Measurements from ENCODE around the gene STAB1. TPM values are rescaled to one million over a fixed set of nuclear protein-coding genes. Genes with fewer than 3 reads are reported as not detected.

STAB1 gene
- total and polyA plus RNA-seq, 2 of the 8 experiments (the other 6 are each of a cell fraction or from before 2014, with no cell fraction given), result 1.0 to 1.9 TPM

- no peak for TF ChIP-seq CHD7 (IDR thresholded peaks at IDR 0.05; ENCODE audit: insufficient replicate concordance, low read length)
- TF ChIP-seq TBP (IDR thresholded peaks at IDR 0.05; ENCODE audit: low read depth, low read length), result no peak
- TF ChIP-seq PHF8 (conservative IDR thresholded peaks at IDR 0.05; ENCODE audit: low read depth, low read length), result no peak
- no peak for TF ChIP-seq CTCF (IDR thresholded peaks at IDR 0.05; ENCODE audit: control extremely low read depth in 1 of 3, insufficient read depth in 1 of 3, low read depth in 1 of 3, low read length in 3 of 3)
- no peak for TF ChIP-seq KDM4A (IDR thresholded peaks at IDR 0.05; ENCODE audit: low read depth, low read length, severe bottlenecking)
- no peak for TF ChIP-seq POU5F1 (IDR thresholded peaks at IDR 0.05; ENCODE audit: low read depth, low read length)
Measured at GRCh38 chr3:52479037-52479876, 15.9 kb upstream of the STAB1 start (continued).
